Endodermal cell (in vitro differentiated cells): ENCODE data around the gene PTPRM. TPM values are rescaled to one million over a fixed set of nuclear protein-coding genes. Genes with fewer than 3 reads are reported as not detected.

Experiments
- DNase-seq: peaks from one replicate; pipeline ENCODE4 v3.0.0-alpha.2; 2017
- H3K27ac ChIP-seq: 2 replicates; pipeline ENCODE4 v1.5.1; 2013; ENCODE audit warnings: mild to moderate bottlenecking, low read depth, low read length, moderate library complexity
- H3K27me3 ChIP-seq: 2 replicates; pipeline ENCODE4 v1.6.1; 2013; ENCODE audit warnings: mild to moderate bottlenecking, low read length, moderate library complexity; ENCODE audit not compliant: insufficient read depth, control insufficient read depth, poor library complexity, severe bottlenecking
- H3K36me3 ChIP-seq: 2 replicates; pipeline ENCODE4 v1.7.0; 2013; ENCODE audit warnings: mild to moderate bottlenecking, low read length, moderate library complexity; ENCODE audit not compliant: control insufficient read depth, insufficient read depth
- H3K4me1 ChIP-seq: one replicate; pipeline ENCODE4 v1.7.0; 2013; ENCODE audit warnings: low read length; ENCODE audit not compliant: control insufficient read depth, insufficient read depth
- H3K4me3 ChIP-seq: 2 replicates; pipeline ENCODE4 v1.5.1; 2013; ENCODE audit warnings: mild to moderate bottlenecking, low read length, moderate library complexity
- H3K9ac ChIP-seq: 2 replicates; pipeline ENCODE4 v1.6.1; 2013; ENCODE audit warnings: mild to moderate bottlenecking, low read length, moderate library complexity; ENCODE audit not compliant: poor library complexity, severe bottlenecking; ENCODE audit errors: extremely low read depth
- H3K9me3 ChIP-seq: 2 replicates; pipeline ENCODE4 v1.6.1; 2013; ENCODE audit warnings: mild to moderate bottlenecking, low read length, moderate library complexity; ENCODE audit not compliant: control insufficient read depth
- H3K27ac Mint-ChIP-seq: 2 replicates; pipeline ENCODE4 v1.8.0; 2020; ENCODE audit warnings: mixed read lengths
- H3K27me3 Mint-ChIP-seq: 2 replicates; pipeline ENCODE4 v1.8.0; 2021; ENCODE audit warnings: mild to moderate bottlenecking, mixed read lengths; ENCODE audit not compliant: insufficient read depth
- H3K36me3 Mint-ChIP-seq: 2 replicates; pipeline ENCODE4 v1.8.0; 2020; ENCODE audit warnings: low read depth, mixed read lengths
- H3K4me1 Mint-ChIP-seq: 2 replicates; pipeline ENCODE4 v1.8.0; 2020; ENCODE audit warnings: mixed read lengths
- H3K4me3 Mint-ChIP-seq: 2 replicates; pipeline ENCODE4 v1.8.0; 2020; ENCODE audit warnings: mild to moderate bottlenecking, moderate library complexity, mixed read lengths
- H3K9me3 Mint-ChIP-seq: 2 replicates; pipeline ENCODE4 v1.8.0; 2020; ENCODE audit warnings: mild to moderate bottlenecking, mixed read lengths
- CTCF ChIP-seq: fragments of 200-600 bp; sonication (generic); conservative IDR thresholded peaks from 2 replicates; pipeline ENCODE4 v1.5.0; 2021; ENCODE audit warnings: antibody characterized with exemption, mild to moderate bottlenecking
- WGBS, 2 experiments: methylation state at CpG; one replicate each; pipeline versions ENCODE4 v1.1.5 to v1.1.7; 2013; ENCODE audit warnings: missing lambda C conversion rate in 2 of 2, mixed read lengths in 1 of 2; ENCODE audit not compliant: insufficient coverage in 1 of 2, insufficient read length in 1 of 2; 5-methylcytosine and 5-hydroxymethylcytosine counted together
- total RNA-seq, 2 donors: library from RNA; stranded (reverse); fragmentation: NEBNext Ultra II Directional in 1 of 2; extraction: Animal tissue kit (Norgen Biotek cat#: 25700) in 1 of 2; gene quantifications; 2 replicates in 1 of 2; 3 replicates in 1 of 2; pipeline ENCODE4 v1.2.1, GENCODE V29; 2021

PTPRM gene
- total RNA-seq, 2 donors from 2014 or later: 47.2 to 57.6 TPM

- H3K9ac ChIP-seq: no peak overlapping the region
- H3K27me3 ChIP-seq: no peaks in the 10 kb centered on the region
- H3K4me1 ChIP-seq: peaks cover 10% of the 10 kb centered on the region
- no peak overlapping the region for H3K4me3 Mint-ChIP-seq
- DNase-seq: peak; percentile 61
- no peaks in the 10 kb centered on the region for H3K9me3 Mint-ChIP-seq
- H3K36me3 Mint-ChIP-seq: peaks cover 10% of the 10 kb centered on the region
- peaks cover 7% of the 10 kb centered on the region for H3K27me3 Mint-ChIP-seq
- no peak for TF ChIP-seq CTCF
- H3K4me1 Mint-ChIP-seq: no peaks in the 10 kb centered on the region
- 38 to 65% methylated on average over 3 to 9 of the region's 9 CpGs for WGBS, 2 experiments
- no peak overlapping the region for H3K4me3 ChIP-seq
- H3K27ac Mint-ChIP-seq: no peak overlapping the region
- peaks cover 4% of the 10 kb centered on the region for H3K36me3 ChIP-seq
- H3K27ac ChIP-seq: peak overlapping the region; percentile 97
- H3K9me3 ChIP-seq: no peaks in the 10 kb centered on the region
Measured at GRCh38 chr18:7822435-7823331, 255.6 kb downstream of the PTPRM start.

- Mint-ChIP-seq H3K36me3 (peaks cover 4% of the 10 kb centered on the region), H3K4me1 (no peaks in the 10 kb centered on the region), H3K4me3 (no peak overlapping the region), H3K9me3 (no peaks in the 10 kb centered on the region), H3K27ac (no peak overlapping the region), H3K27me3 (peaks cover 3% of the 10 kb centered on the region)
- Histone ChIP-seq H3K9ac (no peak overlapping the region), H3K4me1 (peaks cover 10% of the 10 kb centered on the region), H3K27me3 (no peaks in the 10 kb centered on the region), H3K9me3 (no peaks in the 10 kb centered on the region), H3K27ac (peak overlapping the region; percentile 97), H3K4me3 (no peak overlapping the region), H3K36me3 (no peaks in the 10 kb centered on the region)
- TF ChIP-seq CTCF: no peak
- no peak for DNase-seq
- 85 to 93% methylated on average over 5 of the region's 5 CpGs for WGBS, 2 experiments
Measured at GRCh38 chr18:7824970-7825369, 257.9 kb downstream of the PTPRM start.

GRCh38 chr18:7830468-7830867 is 263.4 kb downstream of the PTPRM start:
- Histone ChIP-seq H3K9me3 (peaks cover 11% of the 10 kb centered on the region), H3K4me3 (no peak overlapping the region), H3K36me3 (no peaks in the 10 kb centered on the region), H3K27me3 (no peaks in the 10 kb centered on the region), H3K9ac (no peak overlapping the region), H3K27ac (no peak overlapping the region), H3K4me1 (no peaks in the 10 kb centered on the region)
- WGBS, 2 experiments: 80 to 89% methylated on average over 1 to 3 of the region's 3 CpGs
- no peak for DNase-seq
- Mint-ChIP-seq H3K36me3 (peaks cover 9% of the 10 kb centered on the region), H3K27ac (no peak overlapping the region), H3K27me3 (peaks cover 1% of the 10 kb centered on the region), H3K4me3 (no peak overlapping the region), H3K9me3 (peaks cover 22% of the 10 kb centered on the region), H3K4me1 (no peaks in the 10 kb centered on the region)
- no peak for TF ChIP-seq CTCF
